Measurements from ENCODE around the gene ARHGEF10L.

The ARHGEF10L gene

DNA sequence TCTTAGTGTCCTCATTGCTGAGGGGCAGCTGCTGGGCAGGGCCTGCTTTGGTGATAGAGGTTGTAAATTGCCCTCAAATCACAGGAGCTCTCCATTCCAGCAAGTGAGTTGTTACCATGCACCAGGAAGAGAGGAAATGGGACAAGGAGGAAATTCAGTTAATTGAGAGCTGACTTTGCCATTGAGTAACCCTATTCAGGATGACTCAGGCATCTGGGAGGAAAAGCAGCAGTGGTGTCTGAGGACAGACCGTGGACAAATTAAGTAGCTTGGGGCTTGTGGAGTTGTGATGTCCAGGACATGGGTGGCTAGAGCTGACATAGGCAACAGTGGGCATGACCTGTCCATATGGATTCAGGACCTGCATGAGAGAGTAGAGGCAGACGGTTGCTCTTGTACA is 5.9 kb downstream of the ARHGEF10L start:
- Histone ChIP-seq H3K4me3 (ENCODE audit: insufficient read depth, low read length, poor library complexity, severe bottlenecking) (no peak overlapping the region), H3K9me2 (replicated peaks; ENCODE audit: insufficient read depth, low read length) (no peaks in the 10 kb centered on the region), H3K79me2 (ENCODE audit: insufficient read depth, low read length) (no peaks in the 10 kb centered on the region), H3K9ac (ENCODE audit: low read length) (no peak overlapping the region), H3K4me2 (ENCODE audit: low read depth, low read length, poor library complexity, severe bottlenecking) (no peak overlapping the region), H4K20me1 (ENCODE audit: low read depth, low read length) (no peaks in the 10 kb centered on the region), H3K9me3 (ENCODE audit: insufficient read depth, low read length) (no peaks in the 10 kb centered on the region), H2AFZ (ENCODE audit: low read depth, low read length, severe bottlenecking) (no peak overlapping the region), H3K27me3 (ENCODE audit: low read length) (no peaks in the 10 kb centered on the region), H3K27ac (ENCODE audit: low read depth, low read length) (no peak overlapping the region), H3K36me3 (ENCODE audit: low read length) (no peaks in the 10 kb centered on the region), H3F3A (ENCODE audit: insufficient read depth) (no peaks in the 10 kb centered on the region)
- TF ChIP-seq, protein P1, sequence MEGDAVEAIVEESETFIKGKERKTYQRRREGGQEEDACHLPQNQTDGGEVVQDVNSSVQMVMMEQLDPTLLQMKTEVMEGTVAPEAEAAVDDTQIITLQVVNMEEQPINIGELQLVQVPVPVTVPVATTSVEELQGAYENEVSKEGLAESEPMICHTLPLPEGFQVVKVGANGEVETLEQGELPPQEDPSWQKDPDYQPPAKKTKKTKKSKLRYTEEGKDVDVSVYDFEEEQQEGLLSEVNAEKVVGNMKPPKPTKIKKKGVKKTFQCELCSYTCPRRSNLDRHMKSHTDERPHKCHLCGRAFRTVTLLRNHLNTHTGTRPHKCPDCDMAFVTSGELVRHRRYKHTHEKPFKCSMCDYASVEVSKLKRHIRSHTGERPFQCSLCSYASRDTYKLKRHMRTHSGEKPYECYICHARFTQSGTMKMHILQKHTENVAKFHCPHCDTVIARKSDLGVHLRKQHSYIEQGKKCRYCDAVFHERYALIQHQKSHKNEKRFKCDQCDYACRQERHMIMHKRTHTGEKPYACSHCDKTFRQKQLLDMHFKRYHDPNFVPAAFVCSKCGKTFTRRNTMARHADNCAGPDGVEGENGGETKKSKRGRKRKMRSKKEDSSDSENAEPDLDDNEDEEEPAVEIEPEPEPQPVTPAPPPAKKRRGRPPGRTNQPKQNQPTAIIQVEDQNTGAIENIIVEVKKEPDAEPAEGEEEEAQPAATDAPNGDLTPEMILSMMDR (IDR thresholded peaks at IDR 0.05; ENCODE audit: insufficient read depth, low read length, poor library complexity, severe bottlenecking) = no peak
- no peak for TF ChIP-seq EZH2phosphoT487 (conservative IDR thresholded peaks at IDR 0.05; ENCODE audit: low read length)

DNA sequence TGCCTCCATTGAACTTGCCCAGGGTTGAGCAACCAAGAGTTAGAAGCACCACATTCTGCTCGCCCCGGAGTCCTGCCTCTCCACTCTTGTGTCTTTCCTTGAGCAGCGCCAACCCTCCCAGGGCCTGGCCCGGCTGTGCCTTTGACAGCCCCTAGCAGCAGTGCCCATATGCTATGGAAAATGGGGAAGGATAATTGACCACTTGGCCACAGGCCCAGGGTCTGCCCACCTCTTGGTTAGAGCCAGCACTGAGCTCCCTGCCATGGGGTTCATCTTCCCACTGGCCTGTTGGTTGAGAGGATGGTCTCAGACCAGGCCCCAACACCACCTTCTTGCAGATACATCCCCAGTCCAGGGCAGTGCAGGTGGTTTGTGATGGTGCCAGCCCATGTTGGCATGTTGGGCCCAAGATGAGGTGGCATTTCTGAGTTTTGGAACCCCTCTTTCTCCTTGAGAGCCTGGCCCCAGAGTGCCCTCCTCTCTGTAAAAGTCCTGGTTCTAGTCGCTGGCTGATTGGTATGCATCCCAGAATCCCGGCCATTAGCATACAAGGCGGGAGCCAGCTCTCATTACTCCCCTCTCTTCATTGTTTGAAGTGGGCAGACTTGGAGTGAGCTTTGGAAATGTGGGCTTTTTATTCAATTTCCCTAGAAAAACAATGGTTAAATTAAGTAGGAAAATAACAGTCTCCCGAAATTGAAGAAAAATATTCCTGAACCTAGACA is 7.6 kb downstream of the ARHGEF10L start:
- H3F3A ChIP-seq (ENCODE audit: insufficient read depth) = no peaks in the 10 kb centered on the region
- no peaks in the 10 kb centered on the region for H3K36me3 ChIP-seq (ENCODE audit: low read length)
- H3K79me2 ChIP-seq (ENCODE audit: insufficient read depth, low read length) = no peaks in the 10 kb centered on the region
- H3K4me2 ChIP-seq (ENCODE audit: low read depth, low read length, poor library complexity, severe bottlenecking) = no peak overlapping the region
- no peaks in the 10 kb centered on the region for H4K20me1 ChIP-seq (ENCODE audit: low read depth, low read length)
- H3K4me3 ChIP-seq (ENCODE audit: insufficient read depth, low read length, poor library complexity, severe bottlenecking) = no peak overlapping the region
- no peaks in the 10 kb centered on the region for H3K9me2 ChIP-seq (replicated peaks; ENCODE audit: insufficient read depth, low read length)
- no peak overlapping the region for H2AFZ ChIP-seq (ENCODE audit: low read depth, low read length, severe bottlenecking)
- no peak overlapping the region for H3K27ac ChIP-seq (ENCODE audit: low read depth, low read length)
- TF ChIP-seq EZH2phosphoT487 (conservative IDR thresholded peaks at IDR 0.05; ENCODE audit: low read length) = no peak
- TF ChIP-seq, protein P1 (IDR thresholded peaks at IDR 0.05; ENCODE audit: insufficient read depth, low read length, poor library complexity, severe bottlenecking) = no peak
- no peaks in the 10 kb centered on the region for H3K9me3 ChIP-seq (ENCODE audit: insufficient read depth, low read length)
- H3K9ac ChIP-seq (ENCODE audit: low read length) = no peak overlapping the region
- no peaks in the 10 kb centered on the region for H3K27me3 ChIP-seq (ENCODE audit: low read length)

DNA sequence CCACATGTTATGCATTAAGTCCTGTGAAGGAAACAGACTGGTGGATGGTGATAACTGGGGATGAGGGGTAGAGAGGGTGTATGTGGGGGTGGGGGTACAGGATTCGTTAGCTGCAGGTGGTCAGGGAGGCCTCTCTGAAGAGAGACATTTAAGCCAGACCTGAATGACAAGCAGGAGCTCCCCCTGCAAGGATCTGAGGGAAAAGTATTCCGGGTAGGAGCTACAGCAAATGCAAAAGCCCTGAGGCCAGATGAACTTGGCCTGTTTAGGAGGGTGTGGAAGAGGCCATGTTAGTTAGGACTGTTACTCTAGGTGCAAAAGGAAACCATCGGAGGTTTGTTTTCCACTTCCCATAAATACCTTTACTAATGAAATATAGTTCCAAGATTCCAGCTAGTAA is 9.9 kb downstream of the ARHGEF10L start:
- Histone ChIP-seq H3K9ac (ENCODE audit: low read length) (no peak overlapping the region), H3K36me3 (ENCODE audit: low read length) (no peaks in the 10 kb centered on the region), H3K4me3 (ENCODE audit: insufficient read depth, low read length, poor library complexity, severe bottlenecking) (no peak overlapping the region), H3K27ac (ENCODE audit: low read depth, low read length) (no peak overlapping the region), H3K79me2 (ENCODE audit: insufficient read depth, low read length) (no peaks in the 10 kb centered on the region), H3K9me3 (ENCODE audit: insufficient read depth, low read length) (no peaks in the 10 kb centered on the region), H4K20me1 (ENCODE audit: low read depth, low read length) (no peaks in the 10 kb centered on the region), H3F3A (ENCODE audit: insufficient read depth) (no peaks in the 10 kb centered on the region), H3K27me3 (ENCODE audit: low read length) (no peaks in the 10 kb centered on the region), H3K9me2 (replicated peaks; ENCODE audit: insufficient read depth, low read length) (no peaks in the 10 kb centered on the region), H3K4me2 (ENCODE audit: low read depth, low read length, poor library complexity, severe bottlenecking) (no peak overlapping the region), H2AFZ (ENCODE audit: low read depth, low read length, severe bottlenecking) (no peak overlapping the region)
- TF ChIP-seq, protein P1 (IDR thresholded peaks at IDR 0.05; ENCODE audit: insufficient read depth, low read length, poor library complexity, severe bottlenecking) = no peak
- TF ChIP-seq EZH2phosphoT487 (conservative IDR thresholded peaks at IDR 0.05; ENCODE audit: low read length) = no peak
